ENCODE data around the gene CPPED1.

The CPPED1 gene

GRCh38 chr16:12764813-12765488 lies 38.7 kb downstream of the CPPED1 start:
- DNase-seq: no peak

DNA sequence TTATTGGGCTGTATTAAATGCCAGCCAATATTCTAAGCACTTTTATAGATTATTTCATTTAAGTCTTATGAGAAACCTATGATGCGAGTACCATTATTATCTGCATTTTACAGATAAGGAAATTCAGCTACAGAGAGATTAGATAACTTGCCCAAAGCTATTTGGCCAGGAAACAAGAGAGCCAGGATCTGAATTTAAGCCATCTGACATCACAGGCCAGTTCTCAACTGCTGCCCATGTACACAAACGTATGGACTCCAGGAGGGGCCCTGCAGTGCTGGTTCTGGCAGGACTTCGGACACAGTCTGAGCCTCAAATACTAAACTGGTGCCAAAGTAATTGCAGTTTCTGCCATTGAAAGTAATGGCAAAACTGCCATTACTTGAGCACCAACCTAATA lies 40.2 kb downstream of the CPPED1 start:
- DNase-seq: no peak

DNA sequence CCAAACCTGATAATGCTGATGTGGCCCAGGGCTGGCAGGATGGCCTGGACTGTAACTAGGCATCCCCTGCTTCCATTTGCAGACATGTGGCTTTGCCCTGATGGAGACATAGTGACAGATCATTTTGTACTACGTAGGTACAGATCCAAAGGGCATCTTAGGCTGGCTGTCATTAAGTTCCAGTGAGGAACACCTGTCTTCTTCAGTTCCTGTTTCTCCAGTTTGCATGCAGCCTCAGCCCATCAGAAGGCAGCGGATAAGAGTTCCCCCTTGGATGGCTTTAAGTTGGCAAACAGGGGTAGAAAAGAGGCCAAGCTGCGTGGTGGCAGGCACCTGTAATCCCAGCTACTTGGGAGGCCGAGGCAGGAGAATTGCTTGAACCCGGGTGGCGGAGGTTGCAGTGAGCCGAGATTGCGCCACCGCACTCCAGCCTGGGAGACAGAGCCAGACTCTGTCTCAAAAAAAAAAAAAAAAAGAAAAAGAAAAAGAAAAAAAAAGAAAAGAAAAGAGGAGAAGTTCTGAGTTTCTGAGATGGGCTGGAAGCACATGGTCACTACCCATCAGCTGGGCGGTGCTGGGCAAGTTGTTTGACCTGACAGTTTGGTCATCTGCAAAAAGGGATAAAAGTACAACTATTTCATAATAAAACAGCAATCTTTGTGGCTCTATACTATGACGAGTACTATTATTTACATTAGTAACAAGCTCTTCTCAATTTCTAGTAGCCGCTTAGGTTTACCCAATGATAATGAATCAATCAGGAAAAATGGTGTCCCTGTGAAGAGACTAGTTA lies 42.7 kb downstream of the CPPED1 start:
- no peak for DNase-seq

- no peak for DNase-seq
These were observed 44.8 kb downstream of the CPPED1 start for GRCh38 chr16:12758670-12759558.

DNA sequence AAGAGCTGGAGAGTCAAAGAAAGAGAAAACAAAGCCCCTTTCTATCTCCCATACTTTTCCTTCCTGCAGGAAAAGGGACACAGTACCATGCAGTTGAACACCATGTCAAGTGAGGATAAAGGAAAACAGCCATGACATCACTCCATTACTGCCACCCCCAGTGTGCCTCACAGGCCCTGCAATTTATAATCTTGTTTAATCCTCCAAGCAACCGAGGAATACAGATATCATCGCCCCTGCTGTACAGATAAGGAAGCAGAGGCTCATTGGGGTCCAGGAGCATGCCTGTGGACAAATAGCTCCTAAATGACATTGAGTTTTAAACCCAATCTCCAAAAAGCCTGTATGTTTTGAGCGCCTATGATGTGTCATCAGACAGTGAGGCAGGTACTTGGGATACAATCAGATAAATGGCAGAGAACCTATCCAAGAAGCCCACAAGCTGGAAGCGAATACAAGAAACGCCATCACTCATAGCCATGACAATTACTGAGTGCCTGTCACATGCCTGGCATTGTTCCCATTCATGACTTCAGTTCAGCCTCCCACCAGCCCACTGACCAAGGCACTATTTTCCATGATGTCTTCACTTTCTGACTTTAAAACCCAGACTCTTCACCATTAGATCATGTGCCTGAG lies 45.5 kb downstream of the CPPED1 start:
- DNase-seq: no peak

DNA sequence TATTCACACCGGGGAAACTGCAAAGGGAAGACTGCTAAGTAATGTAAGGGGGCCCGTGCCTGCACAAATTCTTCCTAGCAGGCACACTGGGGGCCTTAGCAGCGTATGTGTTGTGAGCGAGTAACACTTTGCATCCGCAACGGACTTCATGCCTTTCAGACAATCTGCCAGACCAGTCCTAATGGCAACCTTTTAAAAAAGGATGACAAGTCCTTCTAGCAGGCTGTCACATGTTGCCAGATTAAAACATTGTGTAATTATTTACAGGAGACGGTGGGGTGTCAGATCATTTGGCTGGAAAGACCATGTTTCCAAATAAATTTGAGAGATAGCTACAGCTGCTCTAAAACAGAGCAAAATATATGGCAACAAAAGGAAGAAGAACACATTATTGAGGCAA lies 46.1 kb downstream of the CPPED1 start:
- DNase-seq: no peak

- no peak for DNase-seq
These were observed 48.7 kb downstream of the CPPED1 start for GRCh38 chr16:12754824-12755543.

GRCh38 chr16:12753203-12754023 lies 50.3 kb downstream of the CPPED1 start:
- no peak for DNase-seq

- DNase-seq: no peak
These were observed 51.5 kb downstream of the CPPED1 start for GRCh38 chr16:12752159-12752558.

GRCh38 chr16:12750554-12750918 lies 53.2 kb downstream of the CPPED1 start:
- no peak for DNase-seq

- no peak for DNase-seq
These were observed 54.6 kb downstream of the CPPED1 start for GRCh38 chr16:12749076-12749475.

DNA sequence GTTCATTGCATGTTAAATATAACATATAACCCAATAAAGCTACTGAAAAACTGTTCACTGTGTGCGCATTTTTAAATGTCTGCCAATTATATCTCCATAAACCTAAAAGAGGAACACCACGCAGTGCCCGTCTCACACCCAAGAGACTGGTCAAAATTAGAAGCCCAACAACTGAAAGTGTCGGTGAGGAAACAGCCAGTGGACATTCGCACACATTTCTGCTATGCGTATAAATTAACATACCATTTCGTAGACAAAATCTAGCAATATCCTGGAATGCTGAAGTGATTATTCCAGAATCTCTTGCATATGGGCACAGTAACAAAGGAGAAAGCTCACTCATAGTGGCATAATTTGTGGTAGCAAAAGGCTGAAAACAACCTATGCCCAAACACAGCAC lies 55.9 kb downstream of the CPPED1 start:
- DNase-seq: no peak

- DNase-seq: no peak
These were observed 56.4 kb downstream of the CPPED1 start for GRCh38 chr16:12747261-12747660.

- DNase-seq: no peak
These were observed 58.8 kb downstream of the CPPED1 start for GRCh38 chr16:12744860-12745259.

DNA sequence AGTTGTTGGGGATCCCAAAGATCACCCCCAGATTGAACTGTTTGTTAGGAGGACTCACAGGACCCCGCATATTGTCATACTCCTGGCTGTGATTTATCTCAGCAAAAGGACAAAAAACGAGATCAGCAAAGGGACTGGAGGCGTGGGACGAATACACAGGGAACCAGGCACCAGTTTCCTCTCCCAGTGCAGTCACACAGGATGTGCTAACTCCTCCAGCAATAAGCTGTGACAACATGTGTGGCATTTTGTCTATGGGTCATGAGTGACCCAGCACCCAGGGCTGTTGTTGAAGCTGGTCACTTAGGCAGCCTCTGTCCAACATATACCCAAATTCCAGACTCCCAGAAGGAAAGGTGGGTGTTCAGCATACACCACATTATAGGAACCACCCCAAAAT lies 60.9 kb downstream of the CPPED1 start:
- no peak for DNase-seq

DNA sequence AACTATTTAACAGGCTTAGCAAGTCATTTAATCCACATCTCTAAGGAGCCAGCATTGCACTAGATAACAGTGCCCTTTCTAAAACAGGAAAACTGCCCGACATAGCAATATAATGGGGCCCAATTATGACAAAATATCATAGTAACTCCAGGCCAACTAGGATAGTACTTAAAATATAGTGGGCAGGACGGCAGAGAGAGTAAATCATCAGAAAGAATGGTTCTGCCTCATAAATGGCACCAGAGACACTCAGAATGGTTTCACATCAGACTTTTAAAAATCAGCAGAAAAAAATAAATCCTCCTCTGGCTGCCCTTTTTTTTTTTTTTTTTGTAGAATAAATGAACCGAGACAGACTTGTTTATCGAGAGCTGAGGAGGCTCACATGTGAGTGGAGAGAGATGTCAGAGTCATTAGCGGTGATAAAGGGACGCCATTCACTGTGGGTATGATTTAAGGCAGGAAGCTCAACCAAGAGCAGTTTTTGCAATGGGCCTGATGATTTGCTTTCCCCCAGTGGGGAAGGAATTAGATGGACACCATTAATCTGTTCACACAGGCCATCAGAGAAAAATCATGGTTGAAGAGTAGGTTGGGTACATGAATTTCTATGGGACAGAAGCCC lies 62.6 kb downstream of the CPPED1 start:
- DNase-seq: no peak

DNA sequence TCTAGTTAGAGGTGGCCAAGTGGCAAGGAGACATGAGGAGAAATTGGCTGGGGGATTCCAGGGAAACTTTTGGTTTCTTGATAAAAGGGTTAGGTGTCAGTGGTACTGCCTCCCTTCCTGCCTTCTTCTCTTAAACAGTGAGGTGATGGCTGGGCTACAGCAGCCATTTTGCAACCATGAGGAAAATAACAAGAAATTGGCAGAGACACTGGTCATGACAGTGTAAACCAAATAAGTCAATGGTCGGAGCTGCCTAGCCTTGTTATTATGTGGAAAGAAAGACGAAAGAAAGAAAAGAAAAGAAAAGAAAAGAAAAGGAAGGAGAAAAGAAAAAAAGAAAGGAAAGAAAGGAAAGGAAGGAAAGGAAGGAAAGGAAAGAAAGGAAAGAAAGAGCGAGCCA lies 63.9 kb downstream of the CPPED1 start:
- no peak for DNase-seq

DNA sequence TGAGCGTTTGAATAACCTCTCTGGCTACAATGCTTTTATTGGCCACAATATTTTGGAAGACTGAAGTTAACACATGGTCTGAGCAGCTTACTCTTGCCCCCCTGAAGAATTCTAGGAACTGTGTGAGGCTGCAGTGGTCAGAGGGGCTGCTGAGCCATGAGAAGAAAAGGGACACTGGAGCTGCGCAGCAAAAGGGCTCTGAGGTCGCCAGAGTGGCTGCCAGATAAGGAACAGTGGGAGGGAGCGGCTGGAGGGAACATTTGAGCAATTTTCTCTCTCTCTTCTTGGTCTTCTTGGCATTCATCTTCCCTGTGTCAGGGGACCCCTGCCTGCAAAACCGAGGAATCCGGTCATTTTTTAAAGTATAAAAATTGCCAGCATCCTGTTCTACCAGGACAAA lies 66.1 kb downstream of the CPPED1 start:
- no peak for DNase-seq

DNA sequence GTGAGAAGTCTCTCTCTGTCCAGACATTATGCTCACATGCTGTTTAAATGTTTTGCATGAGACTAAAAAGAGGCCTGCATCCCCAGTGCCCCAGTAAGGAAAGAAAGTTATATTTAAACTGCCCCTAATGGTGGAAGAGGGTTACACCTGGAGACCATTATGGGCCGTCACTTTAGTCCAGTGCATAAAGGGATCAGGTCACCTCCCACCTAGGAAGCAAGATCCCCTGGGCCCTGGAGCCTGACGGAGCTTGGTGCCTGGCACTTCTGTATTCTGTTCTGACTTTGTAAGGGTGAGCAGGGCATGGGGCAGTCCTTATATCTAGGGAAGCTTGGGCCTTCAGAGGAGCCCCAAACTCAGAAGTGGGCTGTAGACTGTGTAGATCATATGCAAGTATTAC lies 67.9 kb downstream of the CPPED1 start:
- no peak for DNase-seq

DNA sequence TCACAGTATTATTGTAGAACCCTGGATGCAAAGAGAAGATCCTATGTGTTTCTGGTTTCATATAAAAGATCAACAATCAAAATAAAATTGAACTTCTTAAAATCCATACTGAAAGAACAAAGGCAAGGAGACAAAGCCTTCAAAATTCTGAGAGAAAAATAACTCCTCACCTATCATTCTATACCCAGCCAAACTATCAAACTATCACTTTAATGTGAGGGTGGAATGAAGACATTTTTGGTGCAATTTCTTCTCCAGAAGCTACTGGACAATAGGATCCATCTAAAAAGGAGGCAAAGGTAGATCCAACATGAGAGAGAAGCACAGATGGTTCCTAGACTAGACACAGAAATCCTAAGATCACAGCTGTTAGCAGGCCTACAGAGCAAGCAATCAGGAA lies 71.1 kb downstream of the CPPED1 start:
- no peak for DNase-seq

DNA sequence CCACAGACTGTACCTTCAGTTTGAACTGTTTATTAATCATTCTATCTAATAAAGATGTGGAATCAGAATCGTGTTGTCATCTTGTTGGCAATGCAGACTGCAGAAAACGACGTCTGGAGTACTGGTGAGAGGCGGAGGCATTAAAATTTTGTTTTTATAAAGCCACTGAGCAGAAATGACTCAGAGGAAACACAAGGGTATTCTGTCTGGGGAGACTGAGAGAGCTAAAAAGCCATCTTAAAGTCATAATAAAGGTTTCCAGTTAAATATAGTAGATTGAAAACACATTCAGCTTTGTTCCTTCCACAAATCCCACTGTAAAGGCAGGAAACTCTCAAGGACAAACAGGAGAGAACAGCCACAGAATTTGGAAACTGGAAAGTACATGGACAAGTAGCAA lies 74.2 kb downstream of the CPPED1 start:
- DNase-seq: no peak
